ENCODE data around the gene RALGPS1.

DNA sequence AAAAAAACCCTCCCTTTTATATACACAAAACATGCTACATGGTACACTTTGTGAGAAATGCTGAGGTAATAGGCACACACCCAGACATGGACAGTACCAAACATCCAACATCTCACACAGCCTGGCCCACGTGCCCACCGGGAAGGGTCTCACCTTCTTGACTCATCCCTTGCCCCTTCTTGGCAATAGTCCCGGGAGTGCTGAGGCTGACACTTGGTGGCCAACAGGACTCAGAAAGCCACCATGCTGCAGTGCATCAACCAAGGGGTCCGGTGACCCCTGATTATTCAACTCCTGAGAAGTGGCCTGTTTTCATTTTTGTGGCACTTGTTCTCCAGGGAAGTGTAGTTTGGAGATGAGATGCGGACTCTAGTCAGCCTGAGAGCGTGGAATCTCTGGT, 172.8 kb downstream of the RALGPS1 start:
- TF ChIP-seq, protein P1, sequence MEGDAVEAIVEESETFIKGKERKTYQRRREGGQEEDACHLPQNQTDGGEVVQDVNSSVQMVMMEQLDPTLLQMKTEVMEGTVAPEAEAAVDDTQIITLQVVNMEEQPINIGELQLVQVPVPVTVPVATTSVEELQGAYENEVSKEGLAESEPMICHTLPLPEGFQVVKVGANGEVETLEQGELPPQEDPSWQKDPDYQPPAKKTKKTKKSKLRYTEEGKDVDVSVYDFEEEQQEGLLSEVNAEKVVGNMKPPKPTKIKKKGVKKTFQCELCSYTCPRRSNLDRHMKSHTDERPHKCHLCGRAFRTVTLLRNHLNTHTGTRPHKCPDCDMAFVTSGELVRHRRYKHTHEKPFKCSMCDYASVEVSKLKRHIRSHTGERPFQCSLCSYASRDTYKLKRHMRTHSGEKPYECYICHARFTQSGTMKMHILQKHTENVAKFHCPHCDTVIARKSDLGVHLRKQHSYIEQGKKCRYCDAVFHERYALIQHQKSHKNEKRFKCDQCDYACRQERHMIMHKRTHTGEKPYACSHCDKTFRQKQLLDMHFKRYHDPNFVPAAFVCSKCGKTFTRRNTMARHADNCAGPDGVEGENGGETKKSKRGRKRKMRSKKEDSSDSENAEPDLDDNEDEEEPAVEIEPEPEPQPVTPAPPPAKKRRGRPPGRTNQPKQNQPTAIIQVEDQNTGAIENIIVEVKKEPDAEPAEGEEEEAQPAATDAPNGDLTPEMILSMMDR (IDR thresholded peaks at IDR 0.05) = no peak
- TF ChIP-seq EZH2phosphoT487 (IDR thresholded peaks at IDR 0.05) (no peak), EZH2 (IDR thresholded peaks at IDR 0.05) (no peak)
